Small intestine (tissue), 7 donors: Measurements from ENCODE around the gene TMEM151B. TPM values are rescaled to one million over a fixed set of nuclear protein-coding genes. Genes with fewer than 3 reads are reported as not detected.

ENCODE experiments used
- DNase-seq, 2 donors: peaks; one replicate each; pipeline versions ENCODE4 v3.0.0 to v3.0.0-alpha.2; 2013
- FAIRE-seq: peaks from 2 replicates; lab custom pipeline; 2012; peaks lifted over from hg19 to GRCh38; lab: Jason Lieb, UNC
- H3K27ac ChIP-seq, 3 donors: one replicate each; pipeline ENCODE4 v1.5.1; 2013; ENCODE audit warnings: low read length in 2 of 3, mild to moderate bottlenecking in 2 of 3, control low read depth in 1 of 3, inconsistent platforms in 1 of 3, low read depth in 1 of 3, moderate library complexity in 1 of 3
- H3K27me3 ChIP-seq, 3 donors: one replicate each; pipeline ENCODE4 v1.6.1; 2013; ENCODE audit warnings: low read length in 3 of 3, inconsistent platforms in 1 of 3; ENCODE audit not compliant: control insufficient read depth in 3 of 3, insufficient read depth in 3 of 3
- H3K36me3 ChIP-seq, 3 donors: one replicate each; pipeline ENCODE4 v1.6.1; 2013; ENCODE audit warnings: low read length in 3 of 3, inconsistent platforms in 1 of 3, low read depth in 1 of 3, mild to moderate bottlenecking in 1 of 3, moderate library complexity in 1 of 3; ENCODE audit not compliant: control insufficient read depth in 3 of 3, insufficient read depth in 2 of 3
- H3K4me1 ChIP-seq, 3 donors: one replicate each; pipeline ENCODE4 v1.6.1; 2013; ENCODE audit warnings: low read length in 2 of 3, inconsistent platforms in 1 of 3, low read depth in 1 of 3, mild to moderate bottlenecking in 1 of 3, moderate library complexity in 1 of 3; ENCODE audit not compliant: control insufficient read depth in 3 of 3, insufficient read depth in 2 of 3
- H3K4me3 ChIP-seq, 3 donors: one replicate each; pipeline ENCODE4 v1.5.1; 2013; ENCODE audit warnings: low read length in 3 of 3, control low read depth in 1 of 3, inconsistent platforms in 1 of 3, low read depth in 1 of 3, mild to moderate bottlenecking in 1 of 3, moderate library complexity in 1 of 3
- H3K9me3 ChIP-seq, 2 donors: one replicate each; pipeline ENCODE4 v1.6.1; 2013; ENCODE audit warnings: low read depth in 1 of 2, low read length in 1 of 2; ENCODE audit not compliant: control insufficient read depth in 2 of 2, insufficient read depth in 1 of 2
- WGBS, 3 donors: extraction: QIAGEN DNeasy Blood & Tissue Kit; methylation state at CpG; one replicate each; pipeline ENCODE4 v1.1.7; 2013; 5-methylcytosine and 5-hydroxymethylcytosine counted together
- polyA plus RNA-seq, 4 donors: library from polyadenylated mRNA; stranded (reverse) in 3 of 4; unstranded in 1 of 4; fragments of 200-250 nt in 3 of 4; fragments of 120-200 nt in 1 of 4; gene quantifications; one replicate each; pipeline versions ENCODE4 v1.2.1 to v1.2.3, GENCODE V29; 2013
- donor health status: healthy with polysubstance abuse.
- donor health status: control.
- donor health status: control.
- donor health status: Bipolar disorder and iron deficiency.
- donor health status: healthy.

The TMEM151B gene
- polyA plus RNA-seq, 4 donors = 0.96 to 3.1 TPM; not detected in 2

GRCh38 chr6:44275271-44275748 lies 5.1 kb downstream of the TMEM151B start:
- H3K4me3 ChIP-seq = no peak overlapping the region
- peaks cover 0 to 2% (median 0%) of the 10 kb centered on the region in 3 donors for H3K36me3 ChIP-seq
- WGBS, 3 donors = 76 to 84% (median 82%) methylated on average over 59 of the region's 59 CpGs
- no peak overlapping the region for H3K27ac ChIP-seq
- peaks cover 18 to 87% (median 30%) of the 10 kb centered on the region in 3 donors for H3K27me3 ChIP-seq
- H3K4me1 ChIP-seq = no peaks in the 10 kb centered on the region
- H3K9me3 ChIP-seq = no peaks in the 10 kb centered on the region
- FAIRE-seq (no peak), DNase-seq (no peak)

- peak in 1 of 2 donors; percentile 56 for DNase-seq
- peaks cover 18 to 92% (median 30%) of the 10 kb centered on the region in 3 donors for H3K27me3 ChIP-seq
- no peaks in the 10 kb centered on the region for H3K4me1 ChIP-seq
- H3K27ac ChIP-seq = no peak overlapping the region
- H3K9me3 ChIP-seq = no peaks in the 10 kb centered on the region
- H3K4me3 ChIP-seq = peak overlapping the region in 1 of 3 donors; percentile 28
- WGBS, 3 donors = 8 to 13% (median 10%) methylated on average over 88 to 109 of the region's 109 CpGs
- peaks cover 0 to 2% (median 0%) of the 10 kb centered on the region in 3 donors for H3K36me3 ChIP-seq
- no peak for FAIRE-seq
Measured at GRCh38 chr6:44275749-44276648, 5.7 kb downstream of the TMEM151B start.

DNA sequence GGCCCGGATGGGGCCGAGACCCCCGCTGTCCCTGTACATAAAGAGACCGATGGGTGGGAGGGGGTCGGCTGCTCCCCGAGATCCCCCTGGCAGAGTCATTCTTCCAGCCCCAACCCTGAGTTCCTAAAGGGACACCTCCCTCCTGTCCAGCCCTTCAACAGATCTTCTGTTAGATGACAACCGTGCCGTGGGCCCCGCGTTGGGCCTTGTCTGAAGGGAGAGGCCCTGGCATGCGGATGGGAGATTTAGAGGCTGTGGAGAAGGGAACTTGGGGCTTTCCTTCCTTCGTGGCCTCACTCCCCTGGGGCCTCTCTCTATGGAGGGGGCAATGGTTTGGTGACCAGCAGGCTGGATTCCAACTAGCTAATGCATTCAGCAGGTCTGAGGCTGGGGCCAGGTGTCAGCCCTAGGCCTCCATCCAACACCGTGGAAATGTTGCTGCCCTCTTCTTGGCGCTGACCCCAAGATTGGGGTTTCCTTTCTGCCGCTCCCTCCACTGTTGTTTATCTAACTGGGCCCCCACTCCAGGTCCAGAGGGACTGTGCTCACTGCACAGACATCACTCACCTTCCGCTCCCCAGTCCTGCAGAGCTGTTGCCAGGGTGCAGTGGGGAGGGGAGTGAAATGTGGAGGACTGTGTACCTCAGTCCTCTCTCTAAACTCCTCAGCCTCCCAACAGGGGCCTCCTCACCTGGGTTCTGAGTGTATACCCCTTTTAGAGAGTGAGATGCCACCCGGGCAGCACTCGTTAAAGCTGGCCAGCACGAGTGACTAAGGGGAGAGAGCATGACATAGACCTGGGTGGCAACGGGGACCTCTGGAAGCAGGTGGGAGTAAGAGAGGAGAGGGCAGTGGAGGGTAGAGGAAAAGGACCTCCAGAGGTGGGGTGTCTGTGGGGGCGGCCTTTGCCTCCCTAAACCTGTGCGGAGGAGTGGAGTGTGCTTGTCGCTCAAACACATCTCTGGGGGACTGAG lies 6.7 kb downstream of the TMEM151B start:
- 67 to 81% (median 76%) methylated on average over 22 to 23 of the region's 23 CpGs for WGBS, 3 donors
- DNase-seq = no peak
- Histone ChIP-seq H3K4me3 (no peak overlapping the region), H3K36me3 (peaks cover 0 to 2% (median 0%) of the 10 kb centered on the region in 3 donors), H3K4me1 (no peaks in the 10 kb centered on the region), H3K27me3 (peaks cover 17 to 83% (median 24%) of the 10 kb centered on the region in 3 donors), H3K9me3 (no peaks in the 10 kb centered on the region), H3K27ac (no peak overlapping the region)
- FAIRE-seq = no peak

GRCh38 chr6:44277763-44278162 lies 7.5 kb downstream of the TMEM151B start:
- 78 to 84% (median 80%) methylated on average over 7 of the region's 7 CpGs for WGBS, 3 donors
- DNase-seq = no peak
- H3K27me3 ChIP-seq = peaks cover 16 to 75% (median 24%) of the 10 kb centered on the region in 3 donors
- no peaks in the 10 kb centered on the region for H3K9me3 ChIP-seq
- peaks cover 0 to 2% (median 0%) of the 10 kb centered on the region in 3 donors for H3K36me3 ChIP-seq
- H3K4me1 ChIP-seq = no peaks in the 10 kb centered on the region
- H3K27ac ChIP-seq = no peak overlapping the region
- no peak for FAIRE-seq
- H3K4me3 ChIP-seq = no peak overlapping the region

- H3K36me3 ChIP-seq = peaks cover 0 to 2% (median 0%) of the 10 kb centered on the region in 3 donors
- WGBS, 3 donors = 56 to 61% (median 59%) methylated on average over 3 of the region's 3 CpGs
- no peak overlapping the region for H3K4me3 ChIP-seq
- H3K4me1 ChIP-seq = no peaks in the 10 kb centered on the region
- no peak for DNase-seq
- H3K9me3 ChIP-seq = no peaks in the 10 kb centered on the region
- no peak overlapping the region for H3K27ac ChIP-seq
- peaks cover 13 to 72% (median 18%) of the 10 kb centered on the region in 3 donors for H3K27me3 ChIP-seq
- FAIRE-seq = no peak
Measured at GRCh38 chr6:44278315-44278714, 8.1 kb downstream of the TMEM151B start.

DNA sequence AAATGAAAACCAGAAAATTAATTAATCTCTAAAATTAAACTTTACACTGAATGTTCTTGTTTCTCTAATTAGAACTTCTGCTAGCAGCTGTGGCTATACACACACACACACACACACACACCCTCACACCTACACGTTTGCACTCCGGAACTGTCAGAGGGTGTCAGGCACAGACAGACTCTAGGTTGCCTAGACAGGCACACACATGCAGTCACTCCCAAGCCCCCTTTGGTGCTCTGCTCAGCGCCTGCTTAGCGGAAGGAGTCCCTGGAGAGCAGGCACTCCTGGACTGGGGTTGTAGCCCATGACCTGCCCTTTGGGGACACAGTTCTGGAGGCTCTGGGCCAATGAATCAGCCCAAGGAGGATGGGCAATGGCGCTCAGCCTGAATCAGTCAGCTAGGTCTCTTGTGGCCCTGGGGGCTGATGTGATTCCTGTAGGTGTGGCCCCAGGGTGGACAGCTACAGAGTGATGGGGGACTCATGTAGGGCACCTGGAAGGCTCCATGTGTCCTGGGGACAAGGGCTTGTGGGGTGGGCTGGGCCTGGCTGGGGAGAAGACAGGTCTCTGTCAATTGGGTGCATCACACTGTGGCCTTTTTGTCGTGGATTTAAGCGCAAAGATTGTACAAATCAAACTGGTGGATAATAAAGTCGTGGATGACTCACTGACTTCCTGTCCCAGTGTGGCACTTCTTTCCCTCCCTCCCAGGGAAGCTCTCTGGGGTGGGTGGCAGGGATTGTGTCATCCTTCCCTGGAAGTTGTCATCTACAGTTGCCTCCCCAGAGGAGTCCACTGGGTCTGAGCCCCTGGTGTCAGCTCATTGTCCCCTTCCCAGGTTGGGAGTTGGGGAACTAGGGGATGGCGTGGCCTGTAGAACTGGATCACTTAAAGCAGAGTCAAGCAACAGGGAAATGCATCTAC lies 8.8 kb downstream of the TMEM151B start:
- no peak overlapping the region for H3K27ac ChIP-seq
- DNase-seq = no peak
- H3K36me3 ChIP-seq = peaks cover 0 to 2% (median 0%) of the 10 kb centered on the region in 3 donors
- H3K4me3 ChIP-seq = no peak overlapping the region
- WGBS, 3 donors = 52 to 66% (median 58%) methylated on average over 9 of the region's 9 CpGs
- no peaks in the 10 kb centered on the region for H3K4me1 ChIP-seq
- no peaks in the 10 kb centered on the region for H3K9me3 ChIP-seq
- peaks cover 12 to 69% (median 20%) of the 10 kb centered on the region in 3 donors for H3K27me3 ChIP-seq
- FAIRE-seq = no peak

- 37 to 52% (median 51%) methylated on average over 2 of the region's 2 CpGs for WGBS, 3 donors
- no peak for FAIRE-seq
- H3K4me3 ChIP-seq = no peak overlapping the region
- H3K9me3 ChIP-seq = no peaks in the 10 kb centered on the region
- H3K27me3 ChIP-seq = peaks cover 0 to 40% (median 8%) of the 10 kb centered on the region in 3 donors
- H3K36me3 ChIP-seq = peaks cover 0 to 2% (median 0%) of the 10 kb centered on the region in 3 donors
- H3K27ac ChIP-seq = no peak overlapping the region
- no peak for DNase-seq
- no peaks in the 10 kb centered on the region for H3K4me1 ChIP-seq
Measured at GRCh38 chr6:44284121-44284520, 13.9 kb downstream of the TMEM151B start.
